Caco-2 (cell line): ENCODE measurements around the gene ST6GALNAC5. TPM values are rescaled to one million over a fixed set of nuclear protein-coding genes. Genes with fewer than 3 reads are reported as not detected.

Experiments used
- BruUV-seq: library from RNA; stranded (reverse); fragments of 400-500 nt; replicated peaks from 2 replicates; lab custom pipeline; 2021; lab: Mats Ljungman, UMichigan
- CTCF ChIA-PET: fragments of 300-600 bp; sonication (Branson Sonifier 250); formaldehyde crosslinking; loops from one replicate; lab custom pipeline; 2022; ENCODE audit warnings: antibody characterized with exemption; lab: Charles Lee
- POLR2A ChIA-PET: fragments of 300-600 bp; sonication (Branson Sonifier 250); formaldehyde crosslinking; loops from one replicate; lab custom pipeline; 2022; ENCODE audit warnings: antibody characterized with exemption; lab: Charles Lee
- DNase-seq, 2 experiments: peaks; one replicate each; pipeline versions ENCODE4 v3.0.0 to v3.0.0-alpha.2; 2020 to 2022
- H3K27me3 ChIP-seq: replicated peaks from 2 replicates; pipeline ENCODE4 v1.6.0; 2011; ENCODE audit warnings: low read length; ENCODE audit not compliant: control insufficient read depth, insufficient read depth
- H3K36me3 ChIP-seq: 2 replicates; pipeline ENCODE4 v1.5.1; 2011; ENCODE audit warnings: low read length; ENCODE audit not compliant: control insufficient read depth, insufficient read depth
- H3K4me1 ChIP-seq: fragments of 250-450 bp; sonication (Bioruptor Pico); 2 replicates; pipeline ENCODE4 v1.5.1; 2020; ENCODE audit warnings: mild to moderate bottlenecking
- H3K4me3 ChIP-seq: 2 replicates; pipeline ENCODE4 v1.5.1; 2011; ENCODE audit warnings: low read depth, mild to moderate bottlenecking, control low read depth, low read length
- H3K9me3 ChIP-seq: fragments of 250-450 bp; sonication (Bioruptor Pico); 2 replicates; pipeline ENCODE4 v1.5.1; 2020; ENCODE audit warnings: mild to moderate bottlenecking, moderate library complexity
- H3K27ac Mint-ChIP-seq: one replicate; pipeline ENCODE4 v1.8.0; 2022; ENCODE audit warnings: mixed read lengths; ENCODE audit not compliant: unreplicated experiment
- H3K27me3 Mint-ChIP-seq: one replicate; pipeline ENCODE4 v1.8.0; 2022; ENCODE audit warnings: mixed read lengths; ENCODE audit not compliant: insufficient read depth, unreplicated experiment
- H3K36me3 Mint-ChIP-seq: one replicate; pipeline ENCODE4 v1.8.0; 2022; ENCODE audit warnings: mild to moderate bottlenecking, mixed read lengths; ENCODE audit not compliant: insufficient read depth, unreplicated experiment
- H3K4me1 Mint-ChIP-seq: one replicate; pipeline ENCODE4 v1.8.0; 2022; ENCODE audit warnings: low read depth, mixed read lengths; ENCODE audit not compliant: unreplicated experiment
- H3K4me3 Mint-ChIP-seq: one replicate; pipeline ENCODE4 v1.8.0; 2022; ENCODE audit warnings: mild to moderate bottlenecking, moderate library complexity, mixed read lengths; ENCODE audit not compliant: unreplicated experiment
- H3K9me3 Mint-ChIP-seq: one replicate; pipeline ENCODE4 v1.8.0; 2022; ENCODE audit warnings: mixed read lengths; ENCODE audit not compliant: unreplicated experiment
- intact Hi-C: fragments of 100-400 bp; cut with micrococcal nuclease; formaldehyde crosslinking; loops from one replicate; pipeline ENCODE4 v1.10.0; 2022; ENCODE audit not compliant: unreplicated experiment
- total RNA-seq: library from RNA; stranded (reverse); gene quantifications from 2 replicates; pipeline ENCODE4 v1.2.3, GENCODE V29; 2022
- TF ChIP-seq, protein P1 (sequence below), 2 experiments: fragments of 200-600 bp in 1 of 2; IDR thresholded peaks; 1 replicate in 1 of 2; 2 replicates in 1 of 2; pipeline versions ENCODE4 v1.5.1 to v1.8.0; 2011 to 2022; ENCODE audit warnings: antibody characterized with exemption in 1 of 2, control low read depth in 1 of 2, inconsistent platforms in 1 of 2, low read depth in 1 of 2, low read length in 1 of 2, mild to moderate bottlenecking in 1 of 2, moderate library complexity in 1 of 2; ENCODE audit not compliant: insufficient read depth in 1 of 2, severe bottlenecking in 1 of 2, unreplicated experiment in 1 of 2

ST6GALNAC5 gene
- total RNA-seq, 1 experiment from 2014 or later = 0.09 TPM

- POLR2A ChIA-PET = no interaction called here
- Histone ChIP-seq H3K4me3 (no peak overlapping the region), H3K9me3 (no peaks in the 10 kb centered on the region), H3K27me3 (no peaks in the 10 kb centered on the region), H3K4me1 (no peaks in the 10 kb centered on the region), H3K36me3 (no peaks in the 10 kb centered on the region)
- CTCF ChIA-PET = no interaction called here
- Mint-ChIP-seq H3K4me3 (no peak overlapping the region), H3K36me3 (no peaks in the 10 kb centered on the region), H3K9me3 (no peaks in the 10 kb centered on the region), H3K4me1 (no peaks in the 10 kb centered on the region), H3K27ac (no peak overlapping the region), H3K27me3 (peaks cover 6% of the 10 kb centered on the region)
- BruUV-seq = no TSS peak
- DNase-seq = no peak
- intact Hi-C loops = no loop called here
- TF ChIP-seq, protein P1, sequence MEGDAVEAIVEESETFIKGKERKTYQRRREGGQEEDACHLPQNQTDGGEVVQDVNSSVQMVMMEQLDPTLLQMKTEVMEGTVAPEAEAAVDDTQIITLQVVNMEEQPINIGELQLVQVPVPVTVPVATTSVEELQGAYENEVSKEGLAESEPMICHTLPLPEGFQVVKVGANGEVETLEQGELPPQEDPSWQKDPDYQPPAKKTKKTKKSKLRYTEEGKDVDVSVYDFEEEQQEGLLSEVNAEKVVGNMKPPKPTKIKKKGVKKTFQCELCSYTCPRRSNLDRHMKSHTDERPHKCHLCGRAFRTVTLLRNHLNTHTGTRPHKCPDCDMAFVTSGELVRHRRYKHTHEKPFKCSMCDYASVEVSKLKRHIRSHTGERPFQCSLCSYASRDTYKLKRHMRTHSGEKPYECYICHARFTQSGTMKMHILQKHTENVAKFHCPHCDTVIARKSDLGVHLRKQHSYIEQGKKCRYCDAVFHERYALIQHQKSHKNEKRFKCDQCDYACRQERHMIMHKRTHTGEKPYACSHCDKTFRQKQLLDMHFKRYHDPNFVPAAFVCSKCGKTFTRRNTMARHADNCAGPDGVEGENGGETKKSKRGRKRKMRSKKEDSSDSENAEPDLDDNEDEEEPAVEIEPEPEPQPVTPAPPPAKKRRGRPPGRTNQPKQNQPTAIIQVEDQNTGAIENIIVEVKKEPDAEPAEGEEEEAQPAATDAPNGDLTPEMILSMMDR (IDR thresholded peaks at IDR 0.05; ENCODE audit: insufficient read depth in 1 of 2, low read depth in 1 of 2, low read length in 1 of 2, severe bottlenecking in 1 of 2, unreplicated experiment in 1 of 2) = no peak
Observed at GRCh38 chr1:77064246-77064645, 197.0 kb downstream of the ST6GALNAC5 start.

DNA sequence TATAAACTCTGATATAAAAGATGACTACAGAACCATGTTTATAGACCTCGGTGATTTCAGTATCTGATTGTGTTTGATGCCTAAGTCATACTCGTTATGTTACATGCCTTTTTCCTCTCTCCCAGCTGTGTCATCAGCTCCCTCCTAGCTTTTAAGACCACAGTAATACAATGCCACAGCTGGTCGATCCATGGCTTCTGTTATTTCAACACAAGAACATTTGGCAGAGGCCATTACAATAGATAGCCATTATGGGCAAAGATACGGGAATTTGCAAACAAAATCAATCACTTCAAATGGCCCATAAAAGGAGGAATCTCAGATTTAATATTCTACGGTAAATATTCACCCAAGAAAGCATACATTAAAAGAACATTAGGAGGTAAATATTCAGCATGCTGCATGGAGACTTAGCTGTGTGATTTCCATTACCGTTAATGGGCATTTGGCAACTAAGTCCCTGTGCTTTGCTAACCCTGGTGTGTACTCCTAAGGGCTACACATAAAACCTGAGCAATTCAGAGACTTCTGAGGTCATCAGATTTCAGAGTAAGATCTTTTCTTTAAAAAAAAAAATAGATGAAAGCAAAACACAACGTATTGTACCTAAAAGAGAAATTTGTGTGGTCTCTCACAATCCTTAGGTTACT is 198.5 kb downstream of the ST6GALNAC5 start:
- no peak for DNase-seq
- Histone ChIP-seq H3K4me1 (no peaks in the 10 kb centered on the region), H3K9me3 (no peaks in the 10 kb centered on the region), H3K36me3 (no peaks in the 10 kb centered on the region), H3K4me3 (no peak overlapping the region), H3K27me3 (no peaks in the 10 kb centered on the region)
- no peaks in the 10 kb centered on the region for H3K36me3 Mint-ChIP-seq
- peaks cover 11% of the 10 kb centered on the region for H3K27me3 Mint-ChIP-seq
- BruUV-seq = no TSS peak
- H3K27ac Mint-ChIP-seq = no peak overlapping the region
- H3K4me3 Mint-ChIP-seq = no peak overlapping the region
- intact Hi-C loops = no loop called here
- H3K9me3 Mint-ChIP-seq = no peaks in the 10 kb centered on the region
- POLR2A ChIA-PET = no interaction called here
- TF ChIP-seq, protein P1 (IDR thresholded peaks at IDR 0.05; ENCODE audit: insufficient read depth in 1 of 2, low read depth in 1 of 2, low read length in 1 of 2, severe bottlenecking in 1 of 2, unreplicated experiment in 1 of 2) = no peak
- CTCF ChIA-PET = no interaction called here
- H3K4me1 Mint-ChIP-seq = no peaks in the 10 kb centered on the region

- intact Hi-C loops = no loop called here
- H3K4me3 Mint-ChIP-seq = no peak overlapping the region
Observed at GRCh38 chr1:77068013-77068412, 200.7 kb downstream of the ST6GALNAC5 start.

More at GRCh38 chr1:77068013-77068412, 200.7 kb downstream of the ST6GALNAC5 start:
- Mint-ChIP-seq H3K27me3 (peaks cover 11% of the 10 kb centered on the region), H3K4me1 (no peaks in the 10 kb centered on the region), H3K9me3 (no peaks in the 10 kb centered on the region), H3K36me3 (no peaks in the 10 kb centered on the region), H3K27ac (no peak overlapping the region)
- Histone ChIP-seq H3K36me3 (no peaks in the 10 kb centered on the region), H3K9me3 (no peaks in the 10 kb centered on the region), H3K4me1 (no peaks in the 10 kb centered on the region), H3K27me3 (no peaks in the 10 kb centered on the region), H3K4me3 (no peak overlapping the region)
- CTCF ChIA-PET = no interaction called here
- no peak for DNase-seq
- TF ChIP-seq, protein P1 (IDR thresholded peaks at IDR 0.05; ENCODE audit: insufficient read depth in 1 of 2, low read depth in 1 of 2, low read length in 1 of 2, severe bottlenecking in 1 of 2, unreplicated experiment in 1 of 2) = no peak
- BruUV-seq = no TSS peak
- POLR2A ChIA-PET = no interaction called here
